GM12892 (cell line): ENCODE data around the gene STARD6.

ENCODE experiments used
- DNase-seq: peaks from one replicate; pipeline ENCODE4 v3.0.0; 2011; ENCODE audit not compliant: insufficient read length
- FAIRE-seq: peaks from 2 replicates; lab custom pipeline; 2011; peaks lifted over from hg19 to GRCh38; lab: Jason Lieb, UNC
- POLR2A ChIP-seq: IDR thresholded peaks from 2 replicates; pipeline ENCODE4 v1.6.1; 2011; ENCODE audit warnings: low read depth, low read length, control low read depth
- POLR2AphosphoS5 ChIP-seq: IDR thresholded peaks from 2 replicates; pipeline ENCODE4 v1.6.1; 2011; ENCODE audit warnings: low read depth, low read length, control low read depth
- TAF1 ChIP-seq: IDR thresholded peaks from 2 replicates; pipeline ENCODE4 v1.6.1; 2011; ENCODE audit warnings: low read depth, mild to moderate bottlenecking, control low read depth, low read length, borderline replicate concordance

The STARD6 gene

GRCh38 chr18:54284981-54285785 is 72.5 kb downstream of the STARD6 start:
- DNase-seq (peak; percentile 19), FAIRE-seq (peak; percentile 99)
- no peak for TF ChIP-seq TAF1
- peak; percentile 76; the same call in 1 of the 2 replicates for TF ChIP-seq POLR2AphosphoS5

- DNase-seq, result no peak
- FAIRE-seq, result no peak
- no peak for TF ChIP-seq POLR2AphosphoS5
- TF ChIP-seq TAF1, result no peak
- TF ChIP-seq POLR2A, result no peak
Measured at GRCh38 chr18:54284535-54284934, 73.1 kb downstream of the STARD6 start.

- DNase-seq (no peak), FAIRE-seq (no peak)
- TF ChIP-seq POLR2A (no peak), POLR2AphosphoS5 (no peak)
Measured at GRCh38 chr18:54280220-54280569, 77.5 kb downstream of the STARD6 start.

DNA sequence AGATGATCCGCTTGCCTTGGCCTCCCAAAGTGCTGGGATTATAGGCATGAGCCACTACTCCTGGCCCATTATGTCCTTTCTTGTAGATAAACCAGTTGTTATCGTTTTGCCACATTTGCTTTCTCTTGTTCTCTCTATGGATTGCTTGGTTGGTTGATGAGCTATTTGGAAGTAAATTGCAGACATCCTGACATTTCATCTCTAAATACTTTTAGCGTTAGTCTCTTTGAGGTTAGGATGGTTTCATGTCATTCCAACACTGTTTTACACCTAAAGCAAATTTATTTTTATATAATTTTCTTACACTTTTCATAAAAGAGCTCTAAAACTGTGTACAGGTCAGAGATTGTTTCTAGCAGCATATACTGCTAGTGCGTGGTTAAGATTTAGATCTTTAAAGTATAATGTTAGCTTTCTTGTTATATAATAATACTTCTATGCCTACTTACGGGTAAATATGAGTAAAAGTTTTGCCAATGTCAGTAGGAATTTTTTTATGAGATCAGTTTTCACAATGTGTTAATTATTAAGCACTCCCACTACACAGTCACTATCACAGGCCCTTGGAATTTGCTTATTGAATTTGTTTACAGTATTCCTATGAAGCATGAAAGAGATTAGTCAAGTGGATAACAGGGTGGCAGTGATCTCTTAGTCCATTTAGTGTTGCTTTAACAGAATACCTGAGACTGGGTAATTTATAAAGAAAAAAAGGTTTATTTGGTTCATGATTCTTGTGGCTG is 78.0 kb downstream of the STARD6 start:
- FAIRE-seq (no peak), DNase-seq (no peak)
- TF ChIP-seq TAF1 (no peak), POLR2A (no peak), POLR2AphosphoS5 (no peak)

- FAIRE-seq (peak; percentile 30), DNase-seq (no peak)
- TF ChIP-seq TAF1 (no peak), POLR2A (no peak), POLR2AphosphoS5 (no peak)
Measured at GRCh38 chr18:54278615-54279014, 79.0 kb downstream of the STARD6 start.

GRCh38 chr18:54277899-54278298 is 79.8 kb downstream of the STARD6 start:
- TF ChIP-seq POLR2A (no peak), POLR2AphosphoS5 (no peak), TAF1 (no peak)
- FAIRE-seq (peak; percentile 14), DNase-seq (no peak)
